GM21515 (cell line): ENCODE data around the gene KRT10.

Source experiments
- ATAC-seq: cut with Tn5 transposase; IDR thresholded peaks from one replicate; pipeline ENCODE4 v1.9.1; 2021; ENCODE audit not compliant: unreplicated experiment

KRT10 gene

DNA sequence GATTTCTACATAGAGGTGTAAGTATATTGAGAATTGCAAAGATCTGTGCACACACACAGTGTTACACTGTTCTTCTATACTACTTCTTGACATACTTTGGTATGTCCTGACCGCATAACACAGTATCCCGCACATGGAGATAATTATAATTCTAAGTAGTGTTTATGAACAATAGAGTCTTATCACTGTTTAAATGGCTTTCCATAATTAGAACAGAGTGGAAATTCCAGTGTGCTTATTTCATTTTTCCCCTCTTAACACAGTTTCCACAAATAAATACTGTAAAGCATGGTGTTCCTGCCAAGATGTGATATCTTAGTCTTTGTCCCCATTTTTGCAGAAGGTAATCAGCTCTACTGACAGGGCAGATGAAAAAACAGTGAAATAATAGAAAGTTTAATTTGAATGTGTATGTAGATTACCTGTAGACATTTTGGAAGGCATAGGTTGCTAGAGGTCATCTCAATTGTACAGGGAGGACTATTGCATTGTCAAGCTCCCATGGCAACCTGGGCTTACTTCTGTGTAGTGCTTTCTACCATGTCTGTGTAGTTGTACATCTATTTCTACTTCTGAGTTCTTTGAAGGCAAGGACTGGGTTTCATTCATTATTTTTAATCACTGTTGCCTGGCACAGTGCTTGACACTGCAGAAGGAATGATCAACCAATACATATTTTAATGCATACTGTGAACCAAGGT lies 12.5 kb downstream of the KRT10 start:
- ATAC-seq: no peak

DNA sequence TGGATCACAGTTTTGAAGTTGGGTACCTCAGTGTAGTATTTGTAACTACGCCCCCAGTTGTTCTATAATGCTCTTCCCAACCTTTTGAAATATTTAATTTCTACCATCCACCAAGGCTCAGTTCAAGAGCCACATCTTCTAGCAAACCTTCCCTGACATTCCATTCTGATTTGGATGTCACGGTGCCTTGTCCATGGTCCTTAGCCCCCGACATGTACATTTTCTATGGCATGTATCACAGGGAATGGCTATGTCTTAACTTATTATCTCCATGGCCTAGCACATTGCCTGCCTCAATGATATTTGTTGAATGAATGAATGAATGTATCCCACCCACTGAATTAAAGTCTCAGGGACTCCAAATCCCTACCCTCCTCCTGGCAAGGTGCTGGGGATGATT lies 16.3 kb downstream of the KRT10 start:
- no peak for ATAC-seq

DNA sequence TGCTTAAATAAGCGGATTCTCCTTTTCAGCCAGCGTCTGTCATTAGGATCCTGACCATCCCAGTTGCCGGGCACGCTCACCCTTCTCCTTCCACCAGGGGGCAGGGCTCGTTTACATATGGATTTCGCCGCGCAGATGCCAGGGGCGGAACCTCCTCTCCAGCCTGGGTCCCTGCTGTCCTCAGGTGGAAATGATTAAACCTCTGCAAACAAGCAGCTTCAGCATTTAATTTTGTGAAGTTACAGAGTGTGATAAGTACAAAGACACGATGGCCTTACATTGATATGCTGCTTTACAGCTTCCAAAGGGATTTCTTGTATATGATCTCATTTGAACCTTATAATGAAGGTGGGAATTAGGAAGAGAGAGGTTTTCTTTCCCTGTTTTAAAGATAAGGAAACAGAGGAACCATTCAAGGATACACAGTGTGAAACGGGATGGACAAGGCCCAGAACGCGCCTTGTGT lies 18.8 kb downstream of the KRT10 start:
- ATAC-seq: no peak

DNA sequence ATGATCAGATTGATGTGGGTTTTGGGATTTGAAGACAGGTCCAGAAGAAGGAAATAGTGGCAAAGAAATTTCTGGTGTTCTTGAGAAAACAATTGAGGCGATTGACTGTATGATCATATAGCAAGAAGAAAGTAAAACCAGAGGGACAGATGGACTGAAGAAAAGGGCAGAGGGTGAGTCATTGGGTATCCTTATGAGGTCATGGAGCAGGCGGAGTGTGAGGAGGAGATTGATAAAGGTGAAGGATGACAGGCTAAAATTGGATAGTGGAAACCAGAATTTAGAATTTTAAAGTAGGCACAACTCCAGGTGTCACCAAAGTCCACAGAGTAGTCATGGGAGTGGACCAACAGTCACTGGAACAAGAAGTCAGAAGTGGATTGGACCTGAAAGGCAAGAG lies 21.3 kb downstream of the KRT10 start:
- no peak for ATAC-seq

DNA sequence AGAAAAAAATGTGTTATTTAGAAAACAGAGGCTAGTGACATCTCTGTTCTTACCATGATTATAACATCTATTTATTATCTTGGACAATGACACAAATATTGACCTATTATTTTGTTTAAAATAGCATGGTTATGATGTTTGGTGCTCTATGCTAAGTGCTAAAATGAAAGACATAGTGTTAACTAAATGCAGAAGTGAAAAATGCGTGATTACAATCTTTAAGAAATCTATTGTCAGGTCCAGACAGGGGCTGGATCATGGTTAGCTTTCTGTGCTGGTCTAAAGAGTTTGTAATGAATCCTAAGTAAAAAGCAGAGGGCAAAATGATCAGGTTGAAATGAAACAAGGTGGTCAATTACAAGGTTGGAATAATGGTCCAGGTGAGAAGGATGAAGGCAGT lies 22.0 kb downstream of the KRT10 start:
- ATAC-seq: no peak

DNA sequence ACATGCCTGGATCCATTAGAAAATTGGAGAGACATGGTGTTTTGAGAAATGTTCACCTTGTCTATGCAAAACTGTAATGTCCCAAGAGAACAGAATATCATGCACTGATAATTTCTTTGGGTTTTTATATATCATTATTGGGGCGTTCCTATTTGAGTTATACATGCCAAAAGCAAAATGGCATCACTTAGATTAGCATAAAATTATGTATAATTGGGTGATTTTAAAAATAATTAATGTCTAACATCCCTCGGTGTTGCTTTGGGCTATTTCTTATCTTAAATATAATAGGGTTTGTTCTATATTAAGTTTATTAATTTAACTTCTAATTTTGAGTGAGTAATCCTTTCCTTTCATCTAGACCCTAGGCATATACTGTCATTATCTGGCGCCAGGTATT lies 22.6 kb downstream of the KRT10 start, which contains the start of gene KRT28:
Gene KRT28, minus strand, starts transcription at position 101 of the 400 bp plus-strand sequence. Its CDS starts 66 bp downstream, at position 35.
- ATAC-seq: no peak

DNA sequence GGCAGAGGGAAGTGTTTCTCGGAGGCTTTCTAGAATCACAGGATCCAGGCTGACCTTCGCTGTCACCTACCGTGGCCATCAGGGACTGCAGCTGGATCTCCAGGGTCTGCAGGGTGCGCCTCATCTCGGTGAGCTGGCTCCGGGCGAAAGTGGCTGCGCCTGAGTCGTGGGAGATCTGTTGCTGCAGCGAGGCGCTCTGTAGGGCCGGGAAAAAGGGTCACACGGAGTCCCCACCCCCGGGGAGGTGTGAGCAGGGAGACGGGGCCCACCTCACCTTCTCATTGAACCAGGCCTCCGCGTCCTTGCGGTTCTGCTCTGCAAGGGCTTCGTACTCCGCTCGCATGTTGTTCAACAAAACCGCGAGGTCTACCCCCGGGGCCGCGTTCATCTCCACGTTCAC lies 25.6 kb downstream of the KRT10 start:
- no peak for ATAC-seq

DNA sequence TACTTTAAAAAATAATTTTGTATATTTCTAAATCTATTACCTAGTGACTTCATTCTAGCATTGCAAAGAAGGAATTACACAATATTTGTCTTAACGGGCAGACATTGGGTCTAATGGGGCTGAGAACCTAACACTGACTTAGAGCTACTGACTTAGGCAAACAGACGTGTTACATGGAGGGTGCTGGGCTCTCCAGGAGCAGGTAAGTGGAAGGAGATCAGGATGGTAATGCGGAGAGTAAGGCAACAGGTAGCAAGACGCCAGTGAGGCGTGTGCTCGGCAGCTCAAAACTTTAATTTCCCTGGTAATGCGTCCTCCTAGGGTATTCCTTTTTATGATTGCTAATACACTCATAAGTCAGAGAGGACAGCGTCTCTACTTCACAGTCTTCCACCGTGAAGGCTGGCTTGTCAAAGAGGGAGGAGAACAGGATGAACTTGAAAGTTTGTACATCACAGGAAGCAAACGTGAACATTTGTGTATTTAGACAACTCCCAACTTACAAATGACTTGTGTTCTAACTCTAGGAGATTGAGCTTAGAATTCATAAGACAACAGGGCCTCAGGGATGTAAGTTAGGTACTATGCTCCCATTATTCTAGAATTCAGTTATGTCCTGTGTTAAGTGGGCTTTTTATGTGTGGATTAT lies 27.3 kb downstream of the KRT10 start:
- no peak for ATAC-seq

DNA sequence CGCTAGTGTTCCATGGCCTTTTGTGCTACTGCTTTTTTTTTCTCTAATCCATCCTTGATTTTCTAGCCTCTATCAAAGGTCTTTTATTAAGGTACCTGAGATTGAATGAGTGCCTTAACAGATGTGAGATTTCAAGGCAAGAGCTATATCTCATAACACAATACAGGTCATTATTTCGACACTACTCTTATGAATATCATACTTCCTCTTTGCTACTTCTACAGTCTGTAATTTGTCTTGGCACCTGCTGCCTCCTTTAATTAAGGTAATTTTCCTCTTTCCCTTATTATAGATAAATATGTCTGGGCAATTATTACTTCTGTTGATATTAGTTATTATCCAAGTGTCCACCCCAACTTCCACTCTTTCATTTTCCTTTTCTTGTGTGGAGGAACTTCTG lies 27.9 kb downstream of the KRT10 start:
- no peak for ATAC-seq

DNA sequence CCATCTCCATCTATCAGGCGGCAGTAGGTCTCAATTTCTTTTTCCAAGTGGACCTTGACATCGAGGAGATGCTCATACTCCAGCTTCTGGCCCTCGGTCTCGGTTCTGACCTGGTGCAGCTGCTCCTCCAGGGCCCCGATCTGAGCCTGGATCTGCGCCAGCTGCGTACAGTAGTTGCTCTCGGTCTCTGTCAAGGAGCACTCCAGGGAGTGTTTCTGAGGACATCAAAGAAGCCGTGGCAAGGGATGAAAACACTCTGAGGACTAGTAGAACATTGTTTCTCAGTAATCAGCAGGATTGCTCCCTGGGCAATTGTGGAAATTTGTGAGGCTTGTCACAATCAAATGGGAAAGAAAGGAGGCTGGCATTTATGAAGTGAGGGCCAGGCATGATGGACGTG lies 28.6 kb downstream of the KRT10 start:
- ATAC-seq: no peak

DNA sequence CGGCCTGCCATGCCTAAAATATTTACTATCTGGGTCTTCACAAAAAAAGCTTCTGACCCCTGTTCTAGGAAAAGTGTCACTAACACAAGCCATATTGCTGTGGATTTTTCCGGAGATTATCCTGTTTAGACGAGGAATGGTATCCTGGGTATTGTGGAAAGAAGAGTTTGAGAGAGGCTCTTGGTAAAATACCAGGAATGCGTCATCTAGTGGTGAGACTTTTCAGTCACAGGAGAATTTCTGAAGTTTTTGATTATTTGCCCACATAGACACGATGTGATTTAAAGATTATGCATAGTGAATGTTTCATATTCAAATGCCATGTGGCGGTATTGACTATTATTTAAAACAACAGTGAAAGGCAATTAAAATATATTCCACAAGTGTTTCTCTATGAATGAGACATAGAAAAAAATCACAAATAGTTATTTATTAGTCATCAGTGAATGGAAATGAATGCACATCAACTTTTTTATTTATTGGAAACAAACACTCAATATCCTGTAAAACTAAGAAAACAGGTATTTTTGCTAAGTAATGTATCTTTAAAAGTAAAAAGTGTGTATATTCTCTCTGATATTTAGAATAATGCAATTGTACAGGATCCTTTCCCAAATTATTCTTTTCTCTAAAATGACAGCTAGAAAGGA lies 30.5 kb downstream of the KRT10 start:
- ATAC-seq: no peak

DNA sequence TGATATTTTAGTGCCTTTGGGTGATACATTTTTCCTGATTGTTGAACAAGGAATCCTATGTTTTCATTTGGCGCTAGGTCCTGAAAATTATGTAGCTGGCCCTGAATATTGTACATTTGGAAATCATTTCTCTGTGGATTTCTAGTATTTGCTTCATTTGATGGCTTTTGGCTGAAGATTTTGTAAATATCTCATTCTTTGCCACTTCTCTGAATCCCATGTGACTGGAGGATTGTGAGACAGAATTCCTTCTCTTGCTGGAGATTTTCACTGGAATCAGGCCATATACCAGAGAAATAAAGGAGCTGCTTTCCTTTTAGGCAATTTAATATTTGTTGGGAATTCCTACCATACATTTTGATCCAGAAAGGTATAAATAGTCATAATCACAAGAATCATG lies 31.3 kb downstream of the KRT10 start:
- no peak for ATAC-seq

DNA sequence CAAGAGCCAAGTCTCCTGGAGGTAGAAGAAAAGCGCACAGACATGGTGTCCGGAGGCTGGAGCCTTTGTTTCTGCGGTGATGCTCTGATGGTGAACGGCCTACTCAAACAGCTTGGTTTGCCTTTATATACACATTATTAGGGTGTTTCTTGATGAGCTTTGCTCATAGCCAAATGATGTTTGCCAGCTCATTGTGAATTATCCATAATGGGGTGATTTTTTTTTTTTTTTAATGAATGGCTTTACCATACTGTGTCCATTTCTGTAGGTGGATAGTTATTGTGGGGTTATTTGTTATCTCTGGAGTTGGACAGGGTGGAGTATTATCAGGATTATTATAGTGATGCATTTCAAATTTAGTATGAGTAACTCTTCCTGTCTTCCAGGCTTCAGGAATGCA lies 40.0 kb downstream of the KRT10 start, which contains the start of gene KRT27:
Gene KRT27, minus strand, starts transcription at position 101 of the 400 bp plus-strand sequence. Its CDS starts 57 bp downstream, at position 44.
- ATAC-seq: no peak

DNA sequence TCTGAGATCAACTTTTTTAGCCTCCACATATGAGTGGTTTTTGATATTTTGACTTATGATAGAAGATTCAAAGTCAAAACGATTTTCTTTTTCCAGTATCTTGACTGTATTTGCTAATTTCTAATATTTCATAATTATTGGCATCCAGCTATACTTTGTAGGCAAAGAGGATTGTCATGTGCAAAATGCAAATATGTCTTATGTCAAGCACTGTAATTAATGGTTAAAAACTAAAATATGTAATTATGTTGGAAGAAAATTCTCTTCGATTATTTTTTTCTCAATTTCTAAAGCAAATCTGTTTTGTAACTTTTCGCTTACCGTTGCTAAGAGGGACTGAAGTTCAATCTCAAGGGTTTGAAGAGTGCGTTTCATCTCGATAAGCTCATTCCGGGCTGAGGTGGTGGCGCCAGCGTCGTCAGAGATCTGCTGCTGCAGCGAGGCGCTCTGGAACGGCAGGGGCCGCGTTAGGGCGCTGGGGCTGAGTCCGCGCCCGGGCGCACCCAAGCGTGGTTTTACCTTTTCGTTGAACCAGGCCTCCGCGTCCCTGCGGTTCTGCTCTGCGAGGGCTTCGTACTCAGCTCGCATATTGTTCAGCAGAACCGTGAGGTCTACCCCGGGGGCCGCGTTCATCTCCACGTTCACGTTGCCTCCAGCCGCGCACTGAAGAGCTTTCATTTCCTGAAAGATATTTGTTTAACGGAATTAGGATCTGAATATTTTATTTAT lies 43.1 kb downstream of the KRT10 start:
- no peak for ATAC-seq

DNA sequence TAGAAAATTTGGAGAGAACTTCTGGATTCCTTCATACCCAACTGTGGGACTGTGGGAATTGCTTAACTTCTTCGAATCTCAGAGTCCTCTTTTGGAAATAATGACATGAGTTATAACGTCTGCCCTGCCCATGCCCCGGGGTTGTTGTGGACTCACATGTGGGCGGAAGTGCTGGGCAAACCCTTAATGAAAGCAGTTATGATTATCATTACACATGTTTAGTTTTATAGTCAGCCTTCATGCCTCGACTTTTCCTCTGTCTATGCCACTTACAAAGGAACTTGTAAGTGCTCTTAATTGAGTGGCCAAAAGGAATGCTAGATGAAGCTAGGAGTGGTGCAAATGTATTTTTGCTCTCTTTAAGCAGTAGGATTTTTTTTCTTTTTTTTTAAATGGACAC lies 44.0 kb downstream of the KRT10 start:
- no peak for ATAC-seq

DNA sequence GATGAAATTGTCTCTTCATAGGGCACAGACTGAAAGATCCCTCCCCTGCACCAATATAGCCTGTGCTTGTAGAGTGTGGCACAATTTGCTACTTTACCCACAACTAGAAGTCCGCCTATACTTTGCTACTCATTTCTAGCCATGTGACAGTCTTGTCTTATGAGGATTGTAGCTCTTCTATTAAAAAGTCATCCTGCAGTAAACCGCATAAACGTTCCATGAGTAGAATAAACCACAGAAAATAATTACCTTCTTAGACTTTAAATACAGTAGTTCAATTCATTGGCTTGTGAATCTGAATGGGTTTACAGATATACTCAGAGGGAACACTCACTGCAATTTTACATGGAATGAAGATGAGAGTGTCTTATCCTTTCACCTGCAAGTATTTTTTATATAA lies 44.4 kb downstream of the KRT10 start:
- no peak for ATAC-seq

DNA sequence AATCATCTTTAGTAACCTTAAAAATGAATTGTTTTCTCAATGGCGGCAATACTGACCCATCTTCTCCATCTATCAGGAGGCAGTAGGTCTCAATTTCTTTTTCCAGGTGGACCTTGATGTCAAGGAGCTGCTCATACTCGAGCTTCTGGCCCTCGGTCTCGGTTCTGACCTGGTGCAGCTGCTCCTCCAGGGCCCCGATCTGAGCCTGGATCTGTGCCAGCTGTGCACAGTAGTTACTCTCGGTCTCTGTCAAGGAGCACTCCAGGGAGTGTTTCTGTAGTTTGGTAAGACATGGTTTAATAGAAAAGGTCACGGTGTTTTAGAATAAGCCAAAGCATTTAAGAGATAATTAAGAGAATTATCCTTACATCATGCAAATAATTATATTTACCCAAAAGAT lies 45.0 kb downstream of the KRT10 start:
- no peak for ATAC-seq

DNA sequence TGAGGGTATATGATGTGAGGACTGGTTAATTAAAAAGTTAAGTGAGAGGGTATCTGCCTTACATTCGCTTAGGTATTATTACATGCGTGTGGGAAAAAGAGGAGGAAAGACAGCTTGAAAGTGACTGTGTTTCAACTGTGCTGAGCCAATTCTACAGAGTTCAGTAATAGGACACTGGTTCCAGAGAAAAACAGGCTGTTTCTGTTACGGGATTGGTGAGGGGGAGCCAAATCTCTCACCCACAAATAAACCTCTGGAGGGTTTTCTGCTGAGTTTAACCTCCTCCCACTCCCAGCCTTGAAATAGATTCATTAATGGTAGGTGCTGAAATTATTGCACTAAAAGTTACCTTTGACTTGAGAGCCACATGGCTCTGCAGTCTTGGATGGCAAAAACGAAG lies 46.5 kb downstream of the KRT10 start:
- ATAC-seq: no peak

DNA sequence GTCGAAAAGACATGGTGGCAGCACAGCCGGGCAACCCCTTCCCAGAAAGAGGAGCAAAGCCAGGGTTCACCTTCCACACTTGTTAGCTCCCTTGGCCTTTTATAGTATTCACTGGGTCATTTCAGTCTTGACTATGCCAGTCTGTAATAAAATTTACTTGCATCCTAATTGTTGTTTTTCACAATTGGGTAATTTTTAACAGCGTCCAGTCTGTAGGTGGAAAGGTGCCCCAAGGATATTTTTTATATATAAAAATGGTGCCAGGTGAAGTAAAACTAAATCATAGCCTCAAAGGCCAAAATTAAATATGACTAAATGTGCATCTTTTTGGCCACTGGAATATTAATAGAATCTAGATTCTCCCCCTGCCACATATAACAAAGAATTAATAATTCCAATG lies 50.3 kb downstream of the KRT10 start, which contains the start of gene KRT26:
Gene KRT26, minus strand, starts transcription at position 101 of the 400 bp plus-strand sequence. Its CDS starts 88 bp downstream, at position 13.
- ATAC-seq: no peak
